Measurements from ENCODE around the gene CES2. TPM values are rescaled to one million over a fixed set of nuclear protein-coding genes. Genes with fewer than 3 reads are reported as not detected.
"Not testable (repeated sequence)": the region's sequence is repeated elsewhere in the genome, so short reads cannot be mapped to it uniquely, and the experiment has no call there.

Gene CES2
- total and polyA plus RNA-seq, 2 experiments from 2014 or later: 52.8 to 72.8 TPM

GRCh38 chr16:66970775-66971720 is 35.7 kb downstream of the CES2 start:
- Histone ChIP-seq H3K9me2 (replicated peaks; ENCODE audit: insufficient read depth) (no peaks in the 10 kb centered on the region), H3K4me1 (ENCODE audit: insufficient read depth) (no peaks in the 10 kb centered on the region), H3K9me3 (ENCODE audit: low read depth) (no peaks in the 10 kb centered on the region), H3K4me3 (no peak overlapping the region), H4K20me1 (ENCODE audit: insufficient read depth, poor library complexity, severe bottlenecking) (no peaks in the 10 kb centered on the region), H3K27me3 (no peaks in the 10 kb centered on the region), H3K4me2 (no peak overlapping the region), H3K36me3 (replicated peaks; ENCODE audit: insufficient read depth, low read depth) (no peaks in the 10 kb centered on the region), H2AFZ (no peak overlapping the region), H3K27ac (no peak overlapping the region), H3K79me2 (no peaks in the 10 kb centered on the region)
- 90% methylated on average over 10 of the region's 10 CpGs for WGBS (ENCODE audit: low lambda C conversion rate, missing lambda C conversion rate)
- DNase-seq (ENCODE audit: low spot score): no peak
- no peak for TF ChIP-seq EZH2 (IDR thresholded peaks at IDR 0.05; ENCODE audit: borderline replicate concordance)
- no peak for TF ChIP-seq EZH2phosphoT487 (IDR thresholded peaks at IDR 0.05; ENCODE audit: low read depth, severe bottlenecking, unreplicated experiment)
- TF ChIP-seq CTCF (IDR thresholded peaks at IDR 0.05; ENCODE audit: poor library complexity): no peak

- no peak overlapping the region for H3K4me3 ChIP-seq
- H2AFZ ChIP-seq: no peak overlapping the region
- H4K20me1 ChIP-seq (ENCODE audit: insufficient read depth, poor library complexity, severe bottlenecking): no peaks in the 10 kb centered on the region
- 69% methylated on average over 9 of the region's 9 CpGs for WGBS (ENCODE audit: low lambda C conversion rate, missing lambda C conversion rate)
- H3K9me3 ChIP-seq (ENCODE audit: low read depth): no peaks in the 10 kb centered on the region
- no peaks in the 10 kb centered on the region for H3K36me3 ChIP-seq (replicated peaks; ENCODE audit: insufficient read depth, low read depth)
- H3K4me1 ChIP-seq (ENCODE audit: insufficient read depth): no peaks in the 10 kb centered on the region
- no peak overlapping the region for H3K4me2 ChIP-seq
- H3K9me2 ChIP-seq (replicated peaks; ENCODE audit: insufficient read depth): no peaks in the 10 kb centered on the region
- H3K79me2 ChIP-seq: no peaks in the 10 kb centered on the region
- no peaks in the 10 kb centered on the region for H3K27me3 ChIP-seq
- no peak overlapping the region for H3K27ac ChIP-seq
- DNase-seq (ENCODE audit: low spot score): no peak
- TF ChIP-seq CTCF (IDR thresholded peaks at IDR 0.05; ENCODE audit: poor library complexity) (no peak), EZH2phosphoT487 (IDR thresholded peaks at IDR 0.05; ENCODE audit: low read depth, severe bottlenecking, unreplicated experiment) (no peak), EZH2 (IDR thresholded peaks at IDR 0.05; ENCODE audit: borderline replicate concordance) (no peak)
These were observed 37.7 kb downstream of the CES2 start for GRCh38 chr16:66972983-66973382.

- H3K36me3 ChIP-seq (replicated peaks; ENCODE audit: insufficient read depth, low read depth): no peaks in the 10 kb centered on the region
- no peak overlapping the region for H3K27ac ChIP-seq
- H3K4me1 ChIP-seq (ENCODE audit: insufficient read depth): no peaks in the 10 kb centered on the region
- H2AFZ ChIP-seq: no peak overlapping the region
- TF ChIP-seq EZH2phosphoT487 (IDR thresholded peaks at IDR 0.05; ENCODE audit: low read depth, severe bottlenecking, unreplicated experiment) (no peak), EZH2 (IDR thresholded peaks at IDR 0.05; ENCODE audit: borderline replicate concordance) (no peak), CTCF (IDR thresholded peaks at IDR 0.05; ENCODE audit: poor library complexity) (no peak)
- H3K9me3 ChIP-seq (ENCODE audit: low read depth): no peaks in the 10 kb centered on the region
- no peaks in the 10 kb centered on the region for H3K9me2 ChIP-seq (replicated peaks; ENCODE audit: insufficient read depth)
- no peaks in the 10 kb centered on the region for H3K27me3 ChIP-seq
- 92% methylated on average over 6 of the region's 6 CpGs for WGBS (ENCODE audit: low lambda C conversion rate, missing lambda C conversion rate)
- H3K79me2 ChIP-seq: no peaks in the 10 kb centered on the region
- H4K20me1 ChIP-seq (ENCODE audit: insufficient read depth, poor library complexity, severe bottlenecking): no peaks in the 10 kb centered on the region
- DNase-seq (ENCODE audit: low spot score): no peak
- H3K4me2 ChIP-seq: no peak overlapping the region
- H3K4me3 ChIP-seq: no peak overlapping the region
These were observed 38.4 kb downstream of the CES2 start for GRCh38 chr16:66973716-66974115.

- H3K36me3 ChIP-seq (replicated peaks; ENCODE audit: insufficient read depth, low read depth); H3K9me3 ChIP-seq (ENCODE audit: low read depth); H3K9me2 ChIP-seq (replicated peaks; ENCODE audit: insufficient read depth); H2AFZ ChIP-seq; H4K20me1 ChIP-seq (ENCODE audit: insufficient read depth, poor library complexity, severe bottlenecking); H3K4me2 ChIP-seq; H3K27ac ChIP-seq; H3K4me3 ChIP-seq; H3K79me2 ChIP-seq; DNase-seq (ENCODE audit: low spot score); H3K4me1 ChIP-seq (ENCODE audit: insufficient read depth); H3K27me3 ChIP-seq: not testable (repeated sequence)
- WGBS (ENCODE audit: low lambda C conversion rate, missing lambda C conversion rate): 96% methylated on average over 12 of the region's 32 CpGs
These were observed 39.0 kb downstream of the CES2 start for GRCh38 chr16:66974156-66974931.

- H3K9me2 ChIP-seq (replicated peaks; ENCODE audit: insufficient read depth); H4K20me1 ChIP-seq (ENCODE audit: insufficient read depth, poor library complexity, severe bottlenecking); H3K36me3 ChIP-seq (replicated peaks; ENCODE audit: insufficient read depth, low read depth); H3K79me2 ChIP-seq; H3K27me3 ChIP-seq; H3K4me3 ChIP-seq; DNase-seq (ENCODE audit: low spot score); H3K4me1 ChIP-seq (ENCODE audit: insufficient read depth); H2AFZ ChIP-seq; H3K4me2 ChIP-seq; H3K27ac ChIP-seq; H3K9me3 ChIP-seq (ENCODE audit: low read depth): not testable (repeated sequence)
- 79% methylated on average over 11 of the region's 11 CpGs for WGBS (ENCODE audit: low lambda C conversion rate, missing lambda C conversion rate)
These were observed 39.6 kb downstream of the CES2 start for GRCh38 chr16:66974932-66975246.
